ENCODE measurements around the gene DEAF1. TPM values are rescaled to one million over a fixed set of nuclear protein-coding genes. Genes with fewer than 3 reads are reported as not detected.

DEAF1 gene
- total RNA-seq, 2 donors from 2014 or later, result 21.7 to 25.8 TPM

- H3K9ac ChIP-seq (ENCODE audit: low read depth in 2 of 2, low read length in 2 of 2), result no peak overlapping the region
- no peak for DNase-seq
- H3K27ac ChIP-seq, result no peak overlapping the region
- H3K4me3 ChIP-seq, result no peak overlapping the region
- H3K9me3 ChIP-seq, result no peaks in the 10 kb centered on the region
- intact Hi-C loops (cut with DNase I), result no loop called here
- no peak for TF ChIP-seq CTCF (IDR thresholded peaks at IDR 0.05)
- H3K27me3 ChIP-seq, result peaks cover 20% of the 10 kb centered on the region
- H3K36me3 ChIP-seq, result no peaks in the 10 kb centered on the region
- no peaks in the 10 kb centered on the region for H3K4me1 ChIP-seq
These were observed 53.1 kb downstream of the DEAF1 start for GRCh38 chr11:641806-642370.

GRCh38 chr11:640021-640706, 54.9 kb downstream of the DEAF1 start:
- Histone ChIP-seq H3K27me3 (peaks cover 23% of the 10 kb centered on the region), H3K36me3 (no peaks in the 10 kb centered on the region), H3K4me3 (no peak overlapping the region), H3K9me3 (no peaks in the 10 kb centered on the region), H3K4me1 (no peaks in the 10 kb centered on the region), H3K27ac (no peak overlapping the region), H3K9ac (ENCODE audit: low read depth in 2 of 2, low read length in 2 of 2) (no peak overlapping the region)
- intact Hi-C loops (cut with DNase I), result no loop called here
- TF ChIP-seq CTCF (IDR thresholded peaks at IDR 0.05), result no peak
- DNase-seq, result no peak

- Histone ChIP-seq H3K27me3 (peaks cover 23% of the 10 kb centered on the region), H3K4me3 (no peak overlapping the region), H3K9me3 (no peaks in the 10 kb centered on the region), H3K36me3 (no peaks in the 10 kb centered on the region), H3K9ac (ENCODE audit: low read depth in 2 of 2, low read length in 2 of 2) (no peak overlapping the region), H3K4me1 (no peaks in the 10 kb centered on the region), H3K27ac (no peak overlapping the region)
- intact Hi-C loops (cut with DNase I), result no loop called here
- TF ChIP-seq CTCF (IDR thresholded peaks at IDR 0.05), result no peak
- DNase-seq, result no peak
These were observed 55.6 kb downstream of the DEAF1 start for GRCh38 chr11:639332-639955.

GRCh38 chr11:638631-639331, 56.2 kb downstream of the DEAF1 start:
- Histone ChIP-seq H3K9me3 (no peaks in the 10 kb centered on the region), H3K27ac (no peak overlapping the region), H3K4me1 (no peaks in the 10 kb centered on the region), H3K4me3 (no peak overlapping the region), H3K36me3 (no peaks in the 10 kb centered on the region), H3K9ac (ENCODE audit: low read depth in 2 of 2, low read length in 2 of 2) (no peak overlapping the region), H3K27me3 (peaks cover 23% of the 10 kb centered on the region)
- no peak for DNase-seq
- no peak for TF ChIP-seq CTCF (IDR thresholded peaks at IDR 0.05)
- intact Hi-C loops (cut with DNase I), result no loop called here

- peaks cover 23% of the 10 kb centered on the region for H3K27me3 ChIP-seq
- peak overlapping the region; percentile 7 for H3K4me3 ChIP-seq
- no peaks in the 10 kb centered on the region for H3K36me3 ChIP-seq
- no peak overlapping the region for H3K9ac ChIP-seq (ENCODE audit: low read depth in 2 of 2, low read length in 2 of 2)
- H3K9me3 ChIP-seq, result no peaks in the 10 kb centered on the region
- intact Hi-C loops (cut with DNase I), result no loop called here
- H3K4me1 ChIP-seq, result no peaks in the 10 kb centered on the region
- DNase-seq, result no peak
- TF ChIP-seq CTCF (IDR thresholded peaks at IDR 0.05), result no peak
- H3K27ac ChIP-seq, result no peak overlapping the region
These were observed 57.2 kb downstream of the DEAF1 start for GRCh38 chr11:637593-638521.
